SK-N-SH (cell line): ENCODE data around the gene CT55. TPM values are rescaled to one million over a fixed set of nuclear protein-coding genes. Genes with fewer than 3 reads are reported as not detected.
"Not testable (repeated sequence)": the region's sequence is repeated elsewhere in the genome, so short reads cannot be mapped to it uniquely, and the experiment has no call there.

Source experiments
- CTCF ChIA-PET: fragments of 300-600, 350-600 bp; formaldehyde crosslinking; extraction: SDS; loops from one replicate; lab custom pipeline; 2021; lab: Yijun Ruan, JAX
- POLR2A ChIA-PET: fragments of 350-600 bp; sonication (Branson Sonifier 250); formaldehyde crosslinking; extraction: SDS; loops from one replicate; lab custom pipeline; 2020; ENCODE audit warnings: antibody characterized with exemption, inconsistent platforms; lab: Yijun Ruan, JAX
- DNase-seq: peaks from one replicate; pipeline ENCODE4 v3.0.0; 2012
- H2AFZ ChIP-seq: fragments of 200-600 bp; sonication (generic); 2 replicates; pipeline ENCODE4 v1.8.1; 2016; ENCODE audit warnings: antibody characterized with exemption, mild to moderate bottlenecking, low read depth
- H3F3A ChIP-seq: fragments of 200-600 bp; sonication (generic); replicated peaks from 2 replicates; pipeline ENCODE3; 2016; ENCODE audit warnings: antibody characterized with exemption, mild to moderate bottlenecking; ENCODE audit not compliant: insufficient read depth
- H3K27ac ChIP-seq, 2 experiments: fragments of 200-500 bp in 1 of 2; fragments of 200-600 bp in 1 of 2; sonication (Bioruptor generic) in 1 of 2; sonication (generic), shearing (Covaris generic) in 1 of 2; 2 replicates each; pipeline versions ENCODE4 v1.5.1 to v1.6.1; 2014 to 2016; ENCODE audit warnings: low read depth in 2 of 2, inconsistent platforms in 1 of 2, low read length in 1 of 2, mild to moderate bottlenecking in 1 of 2, mixed read lengths in 1 of 2
- H3K27me3 ChIP-seq: fragments of 200-600 bp; sonication (generic), shearing (Covaris generic); 2 replicates; pipeline ENCODE4 v1.6.1; 2016; ENCODE audit warnings: mixed run types; ENCODE audit not compliant: insufficient read depth
- H3K36me3 ChIP-seq, 2 experiments: fragments of 200-500 bp in 1 of 2; fragments of 200-600 bp in 1 of 2; sonication (Bioruptor generic) in 1 of 2; sonication (generic) in 1 of 2; replicated peaks in 1 of 2; 2 replicates each; pipeline versions ENCODE3 to v1.5.1; 2014 to 2016; ENCODE audit warnings: low read length in 1 of 2, mild to moderate bottlenecking in 1 of 2; ENCODE audit not compliant: insufficient read depth in 2 of 2, control insufficient read depth in 1 of 2
- H3K4me1 ChIP-seq, 2 experiments: fragments of 200-500 bp in 1 of 2; fragments of 200-600 bp in 1 of 2; sonication (Bioruptor generic) in 1 of 2; sonication (generic), shearing (Covaris generic) in 1 of 2; 2 replicates each; pipeline versions ENCODE4 v1.5.1 to v1.6.1; 2014 to 2016; ENCODE audit warnings: low read depth in 1 of 2, low read length in 1 of 2, mixed run types in 1 of 2; ENCODE audit not compliant: insufficient read depth in 2 of 2, control insufficient read depth in 1 of 2
- H3K4me2 ChIP-seq: fragments of 200-600 bp; sonication (generic), shearing (Covaris generic); 2 replicates; pipeline ENCODE4 v1.6.1; 2017; ENCODE audit warnings: mixed run types
- H3K4me3 ChIP-seq, 2 experiments: fragments of 200-500 bp in 1 of 2; fragments of 200-600 bp in 1 of 2; sonication (Bioruptor generic) in 1 of 2; sonication (generic), shearing (Covaris generic) in 1 of 2; 2 replicates each; pipeline versions ENCODE4 v1.5.1 to v1.8.1; 2014 to 2016; ENCODE audit warnings: low read depth in 2 of 2, inconsistent platforms in 1 of 2, low read length in 1 of 2, mild to moderate bottlenecking in 1 of 2, mixed read lengths in 1 of 2, moderate library complexity in 1 of 2
- H3K79me2 ChIP-seq: fragments of 200-600 bp; sonication (generic); 2 replicates; pipeline ENCODE4 v1.8.1; 2017; ENCODE audit warnings: mild to moderate bottlenecking; ENCODE audit not compliant: insufficient read depth
- H3K9ac ChIP-seq: fragments of 200-600 bp; sonication (generic); 2 replicates; pipeline ENCODE4 v1.6.1; 2017; ENCODE audit warnings: mixed run types
- H3K9me2 ChIP-seq: fragments of 200-600 bp; sonication (generic); 2 replicates; pipeline ENCODE4 v1.6.1; 2017; ENCODE audit warnings: mixed run types
- H3K9me3 ChIP-seq: fragments of 200-600 bp; sonication (generic); 2 replicates; pipeline ENCODE4 v1.6.1; 2017; ENCODE audit warnings: mixed run types, mild to moderate bottlenecking, moderate library complexity
- H4K20me1 ChIP-seq: fragments of 200-600 bp; sonication (generic); 2 replicates; pipeline ENCODE4 v1.6.1; 2017; ENCODE audit warnings: mild to moderate bottlenecking, mixed run types; ENCODE audit not compliant: insufficient read depth
- FOSL2 ChIP-seq: IDR thresholded peaks from 2 replicates; pipeline ENCODE4 v1.4.0; 2012; ENCODE audit warnings: low read depth, mild to moderate bottlenecking, moderate library complexity, borderline replicate concordance
- GABPA ChIP-seq: IDR thresholded peaks from 2 replicates; pipeline ENCODE4 v1.4.0; 2012; ENCODE audit warnings: low read depth, mild to moderate bottlenecking
- GATA2 ChIP-seq: sonication (generic); formaldehyde crosslinking; IDR thresholded peaks from 2 replicates; pipeline ENCODE4 v1.5.0; 2020; ENCODE audit warnings: mild to moderate bottlenecking, missing genetic modification reagents
- JUND ChIP-seq: IDR thresholded peaks from 2 replicates; pipeline ENCODE4 v1.4.0; 2012
- MEF2A ChIP-seq: IDR thresholded peaks from 2 replicates; pipeline ENCODE4 v1.4.0; 2012; ENCODE audit warnings: low read depth, borderline replicate concordance
- RCOR1 ChIP-seq: fragments of 150-350 bp; IDR thresholded peaks from 2 replicates; pipeline ENCODE4 v1.6.1; 2017; ENCODE audit warnings: antibody characterized with exemption, low read length
- RXRA ChIP-seq: IDR thresholded peaks from 2 replicates; pipeline ENCODE4 v1.4.0; 2012; ENCODE audit warnings: low read depth, mild to moderate bottlenecking, borderline replicate concordance
- TCF12 ChIP-seq: IDR thresholded peaks from 2 replicates; pipeline ENCODE4 v1.4.0; 2012
- TEAD4 ChIP-seq: IDR thresholded peaks from 2 replicates; pipeline ENCODE4 v1.4.0; 2012; ENCODE audit warnings: mild to moderate bottlenecking, borderline replicate concordance; ENCODE audit not compliant: insufficient read depth
- YY1 ChIP-seq: IDR thresholded peaks from 2 replicates; pipeline ENCODE4 v1.4.0; 2012; ENCODE audit warnings: low read depth, mild to moderate bottlenecking
- WGBS: methylation state at CpG from one replicate; pipeline ENCODE4 v1.1.6; 2017; ENCODE audit warnings: low lambda C conversion rate; 5-methylcytosine and 5-hydroxymethylcytosine counted together
- polyA plus RNA-seq, 3 experiments: library from polyadenylated mRNA; depleted of rRNA; stranded (reverse); fragments of >200 nt; gene quantifications; 2 replicates each; pipeline ENCODE4 v1.2.3, GENCODE V29; 2012
- TF ChIP-seq, protein P1 (sequence below): IDR thresholded peaks from 2 replicates; pipeline ENCODE4 v1.4.0; 2012; ENCODE audit warnings: low read depth, borderline replicate concordance
- TF ChIP-seq, protein P2 (sequence below): fragments of 150-350 bp; IDR thresholded peaks from 2 replicates; pipeline ENCODE4 v1.6.1; 2017; ENCODE audit warnings: antibody characterized with exemption, low read length, low read depth, borderline replicate concordance
- TF ChIP-seq, protein P3 (sequence below): IDR thresholded peaks from 2 replicates; pipeline ENCODE4; 2012

The CT55 gene
- polyA plus RNA-seq, 1 of the 3 experiments (the other 2 are of a cell fraction) = 1.5 TPM

DNA sequence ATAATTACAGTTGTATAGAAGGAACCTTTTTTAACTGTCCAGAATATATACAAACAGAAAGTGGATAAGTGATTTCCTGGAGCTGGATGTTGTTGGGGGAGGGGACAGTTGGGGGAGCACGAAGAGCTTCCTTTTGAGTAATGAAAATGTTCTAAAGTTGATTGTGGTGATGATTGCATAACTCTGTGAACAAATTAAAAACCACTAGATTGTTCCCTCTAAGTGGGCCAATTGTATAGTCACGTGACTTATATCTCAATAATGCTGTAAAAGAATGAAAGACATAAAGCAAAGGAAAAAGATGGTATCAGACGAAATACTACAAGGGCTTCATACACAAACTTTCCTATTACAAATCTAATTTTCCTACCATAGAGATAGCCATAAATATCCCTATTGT is 2.7 kb downstream of the CT55 start:
- Histone ChIP-seq H3K4me2 (no peak overlapping the region), H3K9me3 (no peaks in the 10 kb centered on the region), H3K4me3 (no peak overlapping the region), H2AFZ (no peak overlapping the region)
- no peak for TF ChIP-seq GATA2 (CRISPR knock-in tag)
- TF ChIP-seq GABPA = no peak
- TF ChIP-seq JUND = no peak
- TF ChIP-seq MEF2A = no peak
- TF ChIP-seq, protein P1, sequence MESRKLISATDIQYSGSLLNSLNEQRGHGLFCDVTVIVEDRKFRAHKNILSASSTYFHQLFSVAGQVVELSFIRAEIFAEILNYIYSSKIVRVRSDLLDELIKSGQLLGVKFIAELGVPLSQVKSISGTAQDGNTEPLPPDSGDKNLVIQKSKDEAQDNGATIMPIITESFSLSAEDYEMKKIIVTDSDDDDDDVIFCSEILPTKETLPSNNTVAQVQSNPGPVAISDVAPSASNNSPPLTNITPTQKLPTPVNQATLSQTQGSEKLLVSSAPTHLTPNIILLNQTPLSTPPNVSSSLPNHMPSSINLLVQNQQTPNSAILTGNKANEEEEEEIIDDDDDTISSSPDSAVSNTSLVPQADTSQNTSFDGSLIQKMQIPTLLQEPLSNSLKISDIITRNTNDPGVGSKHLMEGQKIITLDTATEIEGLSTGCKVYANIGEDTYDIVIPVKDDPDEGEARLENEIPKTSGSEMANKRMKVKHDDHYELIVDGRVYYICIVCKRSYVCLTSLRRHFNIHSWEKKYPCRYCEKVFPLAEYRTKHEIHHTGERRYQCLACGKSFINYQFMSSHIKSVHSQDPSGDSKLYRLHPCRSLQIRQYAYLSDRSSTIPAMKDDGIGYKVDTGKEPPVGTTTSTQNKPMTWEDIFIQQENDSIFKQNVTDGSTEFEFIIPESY = no peak
- no peak for TF ChIP-seq YY1
- no peak for TF ChIP-seq RCOR1
- no peak for TF ChIP-seq TEAD4
- no peak for TF ChIP-seq FOSL2
- TF ChIP-seq, protein P2, sequence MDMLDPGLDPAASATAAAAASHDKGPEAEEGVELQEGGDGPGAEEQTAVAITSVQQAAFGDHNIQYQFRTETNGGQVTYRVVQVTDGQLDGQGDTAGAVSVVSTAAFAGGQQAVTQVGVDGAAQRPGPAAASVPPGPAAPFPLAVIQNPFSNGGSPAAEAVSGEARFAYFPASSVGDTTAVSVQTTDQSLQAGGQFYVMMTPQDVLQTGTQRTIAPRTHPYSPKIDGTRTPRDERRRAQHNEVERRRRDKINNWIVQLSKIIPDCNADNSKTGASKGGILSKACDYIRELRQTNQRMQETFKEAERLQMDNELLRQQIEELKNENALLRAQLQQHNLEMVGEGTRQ = no peak
- TF ChIP-seq, protein P3, sequence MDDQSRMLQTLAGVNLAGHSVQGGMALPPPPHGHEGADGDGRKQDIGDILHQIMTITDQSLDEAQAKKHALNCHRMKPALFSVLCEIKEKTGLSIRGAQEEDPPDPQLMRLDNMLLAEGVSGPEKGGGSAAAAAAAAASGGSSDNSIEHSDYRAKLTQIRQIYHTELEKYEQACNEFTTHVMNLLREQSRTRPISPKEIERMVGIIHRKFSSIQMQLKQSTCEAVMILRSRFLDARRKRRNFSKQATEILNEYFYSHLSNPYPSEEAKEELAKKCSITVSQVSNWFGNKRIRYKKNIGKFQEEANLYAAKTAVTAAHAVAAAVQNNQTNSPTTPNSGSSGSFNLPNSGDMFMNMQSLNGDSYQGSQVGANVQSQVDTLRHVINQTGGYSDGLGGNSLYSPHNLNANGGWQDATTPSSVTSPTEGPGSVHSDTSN = no peak
- TF ChIP-seq RXRA = no peak
- no peak for TF ChIP-seq TCF12
- TF ChIP-seq, all 33 proteins: peak for 0
- Histone ChIP-seq H3K9me2 (no peaks in the 10 kb centered on the region), H3K27ac (no peak overlapping the region), H3K79me2 (no peaks in the 10 kb centered on the region), H4K20me1 (no peaks in the 10 kb centered on the region), H3K9ac (no peak overlapping the region), H3K27me3 (no peaks in the 10 kb centered on the region), H3K36me3 (no peaks in the 10 kb centered on the region), H3K4me1 (no peaks in the 10 kb centered on the region), H3F3A (no peaks in the 10 kb centered on the region)
- POLR2A ChIA-PET = no interaction called here
- CTCF ChIA-PET = no interaction called here
- DNase-seq = no peak
- WGBS = 3% methylated on average over 3 of the region's 3 CpGs

DNA sequence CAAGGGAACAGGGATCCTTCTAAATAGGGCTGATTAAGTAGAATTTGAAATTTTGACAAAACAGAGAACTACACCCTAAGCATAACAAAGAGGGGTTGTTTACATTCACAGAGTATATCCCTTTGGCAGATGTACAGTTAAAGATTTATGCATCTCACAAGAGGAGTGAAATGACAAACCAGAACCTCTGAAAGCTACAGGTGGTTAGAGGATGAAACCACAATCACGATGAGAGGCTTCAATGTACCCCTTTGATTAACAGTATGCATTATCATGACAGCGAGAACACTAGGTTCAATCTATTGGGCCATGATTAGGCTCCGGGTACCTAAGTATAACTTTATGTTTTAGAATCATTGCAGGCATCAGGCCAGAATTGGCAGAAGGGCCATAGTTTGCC is 16.5 kb downstream of the CT55 start:
- POLR2A ChIA-PET, H3K4me3 ChIP-seq, H3K4me2 ChIP-seq, H3K9ac ChIP-seq, H3K36me3 ChIP-seq, H3F3A ChIP-seq, H3K79me2 ChIP-seq, H4K20me1 ChIP-seq, H3K9me3 ChIP-seq, H2AFZ ChIP-seq, H3K4me1 ChIP-seq, H3K27ac ChIP-seq, H3K27me3 ChIP-seq, DNase-seq, H3K9me2 ChIP-seq, CTCF ChIA-PET: not testable (repeated sequence)
- WGBS = no CpG with 5 or more reads among the region's 3 CpGs

DNA sequence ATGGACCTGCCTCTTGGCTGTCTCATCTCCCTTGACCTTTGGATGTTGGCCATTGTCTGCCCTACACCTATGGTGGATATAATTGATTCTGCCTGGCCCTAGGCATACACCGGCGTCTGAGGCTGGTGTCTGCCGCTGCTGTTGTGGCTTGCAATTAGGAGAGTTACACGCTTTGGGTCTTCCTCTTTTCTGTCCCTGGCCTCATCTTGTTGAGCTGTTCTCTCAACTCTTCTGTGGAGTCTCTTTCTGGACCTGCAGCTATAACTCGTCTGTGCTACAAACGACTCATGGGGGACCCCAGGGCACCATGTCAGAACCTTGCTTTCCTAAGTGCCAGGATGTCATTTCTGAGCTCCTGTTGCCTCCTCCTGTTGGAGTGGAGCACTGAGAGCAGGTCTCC is 45.1 kb downstream of the CT55 start:
- H3F3A ChIP-seq, H3K9me2 ChIP-seq, DNase-seq, H2AFZ ChIP-seq, CTCF ChIA-PET, H3K4me1 ChIP-seq, H3K27me3 ChIP-seq, H3K9me3 ChIP-seq, H4K20me1 ChIP-seq, H3K4me3 ChIP-seq, H3K79me2 ChIP-seq, H3K9ac ChIP-seq, H3K36me3 ChIP-seq, H3K27ac ChIP-seq, H3K4me2 ChIP-seq, POLR2A ChIA-PET: not testable (repeated sequence)
- no CpG with 5 or more reads among the region's 6 CpGs for WGBS

DNA sequence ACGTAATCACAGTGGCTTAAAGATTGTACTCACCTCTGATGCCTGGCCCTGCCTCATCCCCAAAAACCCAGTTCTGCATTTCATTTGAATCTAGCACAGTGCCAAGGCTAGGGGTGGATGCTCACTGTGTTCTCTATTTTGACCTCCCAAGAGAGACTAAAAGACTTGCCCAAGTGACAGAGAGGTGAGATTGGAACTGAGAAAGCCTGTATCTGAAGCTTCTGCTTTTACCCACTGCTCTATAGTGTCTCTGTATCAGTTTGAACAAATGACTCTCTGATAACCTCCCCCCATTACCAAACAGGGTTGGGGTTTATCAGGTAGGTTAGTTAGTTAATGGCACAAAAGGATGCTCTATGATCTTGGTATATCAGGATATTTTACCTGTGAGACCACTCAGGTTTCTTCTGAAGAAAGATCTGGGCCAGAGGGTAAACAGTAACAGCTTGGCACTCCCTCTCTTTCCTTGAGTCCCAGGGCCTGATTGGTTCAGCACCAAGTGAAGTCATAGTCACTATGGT is 51.1 kb downstream of the CT55 start, which contains the start of gene ETDB:
Gene ETDB, minus strand, starts transcription at position 471 of the 521 bp plus-strand sequence. CDS start 1,265 bp downstream, outside the sequence.
- H2AFZ ChIP-seq, H3K9ac ChIP-seq, H3K4me3 ChIP-seq, H3K4me1 ChIP-seq, POLR2A ChIA-PET, H3K27ac ChIP-seq, H3K79me2 ChIP-seq, H3K9me2 ChIP-seq, DNase-seq, H3K27me3 ChIP-seq, H3F3A ChIP-seq, H3K9me3 ChIP-seq, H3K36me3 ChIP-seq, CTCF ChIA-PET, H4K20me1 ChIP-seq, H3K4me2 ChIP-seq: not testable (repeated sequence)
- no CpG with 5 or more reads among the region's 1 CpG for WGBS
